Measurements from ENCODE around the gene METAP1D.

METAP1D gene

DNA sequence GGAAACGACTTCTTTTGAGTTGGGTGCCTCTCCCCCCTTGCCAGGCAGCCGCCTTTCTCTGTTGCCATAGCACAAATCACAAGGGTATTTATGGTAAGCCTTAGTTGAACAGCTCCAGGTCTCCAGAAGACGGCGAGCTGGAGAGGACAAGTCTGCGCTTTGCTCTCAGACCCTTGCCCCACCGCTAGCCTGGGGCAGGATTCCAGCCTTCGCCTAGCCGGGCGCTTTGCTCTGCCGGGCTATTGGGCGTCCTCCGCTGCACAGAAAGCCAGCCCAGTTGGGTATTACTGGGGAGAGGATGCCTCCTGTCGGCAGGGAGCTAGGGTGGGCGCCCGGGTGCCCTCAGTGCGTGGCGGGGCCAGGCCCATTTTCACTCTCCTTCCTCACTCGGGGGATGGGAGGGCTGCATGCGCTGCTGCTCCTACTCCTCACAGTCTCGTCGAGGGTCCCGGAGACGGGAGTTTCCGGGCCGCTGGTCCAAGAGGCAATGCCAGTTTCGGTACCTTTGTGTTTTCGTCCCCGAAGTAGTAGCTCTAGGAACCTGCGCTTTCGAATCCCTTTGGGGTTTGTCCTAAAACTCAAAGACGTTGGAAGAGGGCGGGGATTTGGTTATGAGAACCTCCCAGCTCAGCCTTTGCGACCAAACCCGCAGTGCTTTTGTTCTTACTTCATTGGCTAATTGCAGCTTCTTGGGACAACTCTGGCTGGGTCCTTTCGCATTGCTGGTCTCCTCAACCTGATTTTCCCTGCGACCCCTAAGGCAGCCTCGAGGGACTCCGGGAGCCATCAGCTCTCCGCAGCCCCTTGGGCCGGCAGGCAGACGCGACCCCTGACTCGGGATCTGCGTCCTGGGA lies 106.6 kb downstream of the METAP1D start:
- Histone ChIP-seq H4K20me1 (ENCODE audit: insufficient read depth, low read length) (no peaks in the 10 kb centered on the region), H3K36me3 (replicated peaks; ENCODE audit: low read depth, low read length) (no peaks in the 10 kb centered on the region), H3K79me2 (ENCODE audit: low read length) (no peaks in the 10 kb centered on the region), H3K9ac (ENCODE audit: low read length) (no peak overlapping the region), H3K27ac (ENCODE audit: low read length) (no peak overlapping the region), H3K4me3 (ENCODE audit: low read length) (peak overlapping the region; percentile 75), H3K4me2 (ENCODE audit: low read length) (peak overlapping the region; percentile 79), H3K9me3 (ENCODE audit: insufficient read depth, low read length) (no peaks in the 10 kb centered on the region), H2AFZ (ENCODE audit: low read depth, low read length) (peak overlapping the region; percentile 92), H3K27me3 (ENCODE audit: low read depth, low read length) (no peaks in the 10 kb centered on the region), H3K4me1 (ENCODE audit: low read length) (peaks cover 7% of the 10 kb centered on the region; the same call in 1 of the 2 replicates)
- no peak for TF ChIP-seq EZH2phosphoT487 (IDR thresholded peaks at IDR 0.05; ENCODE audit: low read depth)
- TF ChIP-seq, protein P1, sequence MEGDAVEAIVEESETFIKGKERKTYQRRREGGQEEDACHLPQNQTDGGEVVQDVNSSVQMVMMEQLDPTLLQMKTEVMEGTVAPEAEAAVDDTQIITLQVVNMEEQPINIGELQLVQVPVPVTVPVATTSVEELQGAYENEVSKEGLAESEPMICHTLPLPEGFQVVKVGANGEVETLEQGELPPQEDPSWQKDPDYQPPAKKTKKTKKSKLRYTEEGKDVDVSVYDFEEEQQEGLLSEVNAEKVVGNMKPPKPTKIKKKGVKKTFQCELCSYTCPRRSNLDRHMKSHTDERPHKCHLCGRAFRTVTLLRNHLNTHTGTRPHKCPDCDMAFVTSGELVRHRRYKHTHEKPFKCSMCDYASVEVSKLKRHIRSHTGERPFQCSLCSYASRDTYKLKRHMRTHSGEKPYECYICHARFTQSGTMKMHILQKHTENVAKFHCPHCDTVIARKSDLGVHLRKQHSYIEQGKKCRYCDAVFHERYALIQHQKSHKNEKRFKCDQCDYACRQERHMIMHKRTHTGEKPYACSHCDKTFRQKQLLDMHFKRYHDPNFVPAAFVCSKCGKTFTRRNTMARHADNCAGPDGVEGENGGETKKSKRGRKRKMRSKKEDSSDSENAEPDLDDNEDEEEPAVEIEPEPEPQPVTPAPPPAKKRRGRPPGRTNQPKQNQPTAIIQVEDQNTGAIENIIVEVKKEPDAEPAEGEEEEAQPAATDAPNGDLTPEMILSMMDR (IDR thresholded peaks at IDR 0.05; ENCODE audit: low read depth, low read length): peak; percentile 55

DNA sequence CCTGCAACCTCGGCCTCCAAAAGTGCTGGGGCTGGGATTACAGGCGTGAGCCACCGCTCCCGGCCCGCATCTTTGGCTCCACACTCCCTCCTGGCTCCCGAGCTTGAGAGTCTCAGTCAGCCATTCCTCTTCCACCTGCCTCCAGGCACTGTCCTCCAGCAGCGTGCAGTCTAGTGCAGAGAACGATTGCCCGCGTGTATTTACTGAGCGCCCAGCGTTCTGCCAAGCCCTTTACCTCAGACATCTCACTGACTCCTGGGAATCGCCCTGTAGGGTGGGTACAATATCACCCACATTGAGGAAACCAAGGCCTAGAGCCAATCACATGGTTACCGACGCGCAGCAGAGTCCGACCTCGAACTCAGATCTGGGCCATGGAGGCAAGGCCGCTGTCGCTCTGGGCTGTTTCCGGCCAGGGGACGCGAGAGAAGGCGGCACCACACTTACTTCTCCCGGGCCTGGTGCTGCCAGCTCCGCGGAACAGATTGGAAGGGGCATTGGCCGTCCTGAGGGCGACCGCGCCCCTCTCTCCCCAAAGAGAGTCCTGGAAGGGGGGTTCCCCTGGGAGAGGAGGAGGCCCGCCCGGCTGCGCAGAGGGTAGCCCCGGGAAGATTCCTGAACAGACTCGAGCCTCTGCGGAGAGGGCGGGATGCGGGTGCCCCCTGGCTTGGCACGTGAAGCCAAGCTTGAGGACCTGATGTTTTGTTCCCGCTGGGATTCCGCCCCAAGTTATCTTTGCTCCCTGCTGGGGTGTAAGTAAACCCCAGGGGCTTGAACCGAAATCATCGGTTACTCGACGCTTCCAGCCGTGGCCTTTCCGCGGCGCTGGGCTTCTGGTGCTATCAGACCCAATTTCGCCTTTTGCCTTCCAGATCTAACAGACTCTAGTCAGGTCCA lies 108.2 kb downstream of the METAP1D start:
- Histone ChIP-seq H3K27me3 (ENCODE audit: low read depth, low read length) (no peaks in the 10 kb centered on the region), H3K79me2 (ENCODE audit: low read length) (no peaks in the 10 kb centered on the region), H3K4me2 (ENCODE audit: low read length) (no peak overlapping the region), H2AFZ (ENCODE audit: low read depth, low read length) (no peak overlapping the region), H3K9ac (ENCODE audit: low read length) (no peak overlapping the region), H3K9me3 (ENCODE audit: insufficient read depth, low read length) (no peaks in the 10 kb centered on the region), H3K27ac (ENCODE audit: low read length) (no peak overlapping the region), H3K4me1 (ENCODE audit: low read length) (peaks cover 7% of the 10 kb centered on the region; the same call in 1 of the 2 replicates), H3K36me3 (replicated peaks; ENCODE audit: low read depth, low read length) (no peaks in the 10 kb centered on the region), H4K20me1 (ENCODE audit: insufficient read depth, low read length) (no peaks in the 10 kb centered on the region), H3K4me3 (ENCODE audit: low read length) (no peak overlapping the region)
- no peak for TF ChIP-seq EZH2phosphoT487 (IDR thresholded peaks at IDR 0.05; ENCODE audit: low read depth)
- TF ChIP-seq, protein P1 (IDR thresholded peaks at IDR 0.05; ENCODE audit: low read depth, low read length): no peak

DNA sequence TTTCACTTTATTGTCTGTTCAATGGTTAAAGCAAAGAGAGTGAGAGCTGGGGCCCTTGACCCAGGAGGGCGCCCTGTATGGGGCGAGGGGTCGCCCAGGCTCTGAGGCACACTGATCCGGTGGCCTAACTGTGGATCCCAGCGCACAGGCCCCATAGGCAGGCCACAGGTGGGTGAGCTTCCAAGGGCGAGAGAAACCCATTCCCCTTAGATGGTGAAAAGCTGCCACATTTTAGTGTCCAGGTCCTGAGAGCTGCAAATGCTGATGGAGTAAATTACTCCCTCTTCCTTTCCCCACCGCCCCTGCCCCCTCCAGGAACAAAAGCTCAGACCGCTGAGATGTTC lies 108.8 kb downstream of the METAP1D start:
- no peaks in the 10 kb centered on the region for H3K9me3 ChIP-seq (ENCODE audit: insufficient read depth, low read length)
- no peaks in the 10 kb centered on the region for H3K36me3 ChIP-seq (replicated peaks; ENCODE audit: low read depth, low read length)
- no peak overlapping the region for H3K27ac ChIP-seq (ENCODE audit: low read length)
- H3K9ac ChIP-seq (ENCODE audit: low read length): no peak overlapping the region
- H3K27me3 ChIP-seq (ENCODE audit: low read depth, low read length): no peaks in the 10 kb centered on the region
- H2AFZ ChIP-seq (ENCODE audit: low read depth, low read length): no peak overlapping the region
- H4K20me1 ChIP-seq (ENCODE audit: insufficient read depth, low read length): no peaks in the 10 kb centered on the region
- TF ChIP-seq EZH2phosphoT487 (IDR thresholded peaks at IDR 0.05; ENCODE audit: low read depth): no peak
- TF ChIP-seq, protein P1 (IDR thresholded peaks at IDR 0.05; ENCODE audit: low read depth, low read length): no peak
- no peaks in the 10 kb centered on the region for H3K79me2 ChIP-seq (ENCODE audit: low read length)
- peaks cover 7% of the 10 kb centered on the region; the same call in 1 of the 2 replicates for H3K4me1 ChIP-seq (ENCODE audit: low read length)
- no peak overlapping the region for H3K4me2 ChIP-seq (ENCODE audit: low read length)
- no peak overlapping the region for H3K4me3 ChIP-seq (ENCODE audit: low read length)
